Psoas muscle (tissue), 8 donors: ENCODE data around the gene FTHL17. TPM values are rescaled to one million over a fixed set of nuclear protein-coding genes. Genes with fewer than 3 reads are reported as not detected.

Experiments
- ATAC-seq, 4 donors: fragments of 200-7000 bp; cut with Tn5 transposase; one replicate each; pipeline ENCODE4 v1.9.1; 2020; ENCODE audit warnings: moderate library complexity in 3 of 4, mild to moderate bottlenecking in 2 of 4
- DNase-seq, 2 donors: peaks; one replicate each; pipeline ENCODE4 v3.0.0-alpha.2; 2020
- H3K27ac ChIP-seq: fragments of 200-600 bp; one replicate; pipeline ENCODE4 v1.8.0; 2022
- H3K27me3 ChIP-seq, 3 donors: fragments of 200-600 bp in 1 of 3; one replicate each; pipeline versions ENCODE4 v1.6.1 to v1.8.0; 2013 to 2022; ENCODE audit warnings: low read length in 2 of 3, mild to moderate bottlenecking in 2 of 3, moderate library complexity in 1 of 3; ENCODE audit not compliant: insufficient read depth in 3 of 3
- H3K36me3 ChIP-seq, 2 donors: fragments of 200-600 bp in 1 of 2; one replicate each; pipeline versions ENCODE4 v1.6.1 to v1.8.0; 2013 to 2022; ENCODE audit warnings: low read depth in 1 of 2, mild to moderate bottlenecking in 1 of 2, moderate library complexity in 1 of 2; ENCODE audit not compliant: insufficient read depth in 1 of 2
- H3K4me1 ChIP-seq: fragments of 200-600 bp; one replicate; pipeline ENCODE4 v1.8.0; 2022
- H3K4me3 ChIP-seq: fragments of 200-600 bp; one replicate; pipeline ENCODE4 v1.8.0; 2022; ENCODE audit warnings: mild to moderate bottlenecking
- H3K9me3 ChIP-seq: fragments of 200-600 bp; one replicate; pipeline ENCODE4 v1.8.0; 2022
- CTCF ChIP-seq: fragments of 200-600 bp; IDR thresholded peaks from one replicate; pipeline ENCODE4 v1.8.0; 2022; ENCODE audit warnings: antibody characterized with exemption
- WGBS, 3 donors: extraction: QIAGEN DNeasy Blood & Tissue Kit; methylation state at CpG; one replicate each; pipeline versions ENCODE4 v1.1.6 to v1.1.7; 2013; 5-methylcytosine and 5-hydroxymethylcytosine counted together
- intact Hi-C, 2 donors: fragments of 100-400 bp; cut with DNase I; formaldehyde crosslinking; loops; one replicate each; pipeline versions ENCODE4 v1.11.0 to v1.14.2; 2022
- polyA plus RNA-seq, 3 donors: library from polyadenylated mRNA; stranded (reverse); fragments of 200-250 nt; gene quantifications; one replicate each; pipeline ENCODE4 v1.2.3, GENCODE V29; 2013
- total RNA-seq, 4 donors: library from RNA; stranded (reverse); fragmentation: NEBNext Ultra II Directional in 2 of 4; extraction: Animal tissue kit (Norgen Biotek cat#: 25700) in 2 of 4; gene quantifications; one replicate each; pipeline versions ENCODE4 v1.2.1 to v1.2.4, GENCODE V29; 2021 to 2023
- donor health status: healthy with polysubstance abuse.
- donor health status: DM: no; HTN: no; CAD: no; lungs with moderate emphysema.
- donor health status: Bipolar disorder and iron deficiency.
- donor health status: healthy.
- donor health status: DM: yes; HTN: yes; CAD: no.
- donor health status: DM: no; HTN: no; CAD: no.
- donor health status: DM: no; HTN: no; CAD: no.
- donor health status: DM: yes; HTN: yes; CAD: no.

The FTHL17 gene
- total and polyA plus RNA-seq, 7 donors: not detected

GRCh38 chrX:31021537-31021936, 50.3 kb downstream of the FTHL17 start:
- WGBS, 3 donors: 9 to 16% (median 14%) methylated on average over 2 of the region's 2 CpGs
- DNase-seq (no peak), ATAC-seq (no peak)
- H3K36me3 ChIP-seq: no peaks in the 10 kb centered on the region
- TF ChIP-seq CTCF: no peak
- H3K4me3 ChIP-seq: no peak overlapping the region
- H3K4me1 ChIP-seq: no peaks in the 10 kb centered on the region
- H3K27ac ChIP-seq: no peak overlapping the region
- peaks cover 7% of the 10 kb centered on the region for H3K9me3 ChIP-seq
- H3K27me3 ChIP-seq: no peaks in the 10 kb centered on the region
- intact Hi-C loops: no loop called here

Other genes starting within 250 kb of the FTHL17 start
- 10 to 100 TPM; 11.9 to 14.5 (median 12.4) TPM for gene TAB3, start 182.8 kb downstream of the FTHL17 start, total RNA-seq
- gene TAB3, start 182.8 kb downstream of the FTHL17 start, polyA plus RNA-seq: 10 to 100 TPM in 1 of 3 donors, 1 to 10 TPM in 2; 4.9 to 15.7 (median 8.9) TPM